Mucosa of rectum (tissue), 2 donors: ENCODE data around the gene EXOSC7.

Experiments used
- H3K27ac ChIP-seq, 2 donors: one replicate each; pipeline ENCODE4 v1.7.0; 2013; ENCODE audit warnings: inconsistent platforms in 2 of 2, low read depth in 2 of 2, low read length in 2 of 2
- H3K27me3 ChIP-seq, 2 donors: one replicate each; pipeline ENCODE4 v1.7.0; 2013; ENCODE audit warnings: low read length in 2 of 2; ENCODE audit not compliant: control insufficient read depth in 2 of 2, insufficient read depth in 2 of 2
- H3K36me3 ChIP-seq, 2 donors: one replicate each; pipeline ENCODE4 v1.7.0; 2013; ENCODE audit warnings: low read length in 2 of 2; ENCODE audit not compliant: control insufficient read depth in 2 of 2, insufficient read depth in 2 of 2
- H3K4me1 ChIP-seq, 2 donors: one replicate each; pipeline ENCODE4 v1.7.0; 2013; ENCODE audit warnings: low read length in 2 of 2, mild to moderate bottlenecking in 1 of 2; ENCODE audit not compliant: control insufficient read depth in 2 of 2, insufficient read depth in 2 of 2
- H3K4me3 ChIP-seq, 2 donors: one replicate each; pipeline ENCODE4 v1.7.0; 2013; ENCODE audit warnings: low read length in 2 of 2
- H3K9ac ChIP-seq, 2 donors: one replicate each; pipeline ENCODE4 v1.7.0; 2013; ENCODE audit warnings: low read length in 2 of 2, low read depth in 1 of 2, mild to moderate bottlenecking in 1 of 2
- H3K9me3 ChIP-seq, 2 donors: one replicate each; pipeline ENCODE4 v1.7.0; 2013; ENCODE audit warnings: low read length in 2 of 2; ENCODE audit not compliant: control insufficient read depth in 2 of 2
- donor health status: healthy.
- donor health status: Normal muscosa, but diverticular disease.

The EXOSC7 gene

GRCh38 chr3:45012577-45012976 is 36.5 kb downstream of the EXOSC7 start:
- H3K9ac ChIP-seq: no peak overlapping the region
- H3K4me3 ChIP-seq: no peak overlapping the region
- no peaks in the 10 kb centered on the region for H3K27me3 ChIP-seq
- H3K36me3 ChIP-seq: peaks cover 19 to 32% of the 10 kb centered on the region in 2 donors
- peaks cover 0 to 9% of the 10 kb centered on the region in 2 donors for H3K4me1 ChIP-seq
- peak overlapping the region; percentile 44 to 75 for H3K27ac ChIP-seq
- H3K9me3 ChIP-seq: no peaks in the 10 kb centered on the region

DNA sequence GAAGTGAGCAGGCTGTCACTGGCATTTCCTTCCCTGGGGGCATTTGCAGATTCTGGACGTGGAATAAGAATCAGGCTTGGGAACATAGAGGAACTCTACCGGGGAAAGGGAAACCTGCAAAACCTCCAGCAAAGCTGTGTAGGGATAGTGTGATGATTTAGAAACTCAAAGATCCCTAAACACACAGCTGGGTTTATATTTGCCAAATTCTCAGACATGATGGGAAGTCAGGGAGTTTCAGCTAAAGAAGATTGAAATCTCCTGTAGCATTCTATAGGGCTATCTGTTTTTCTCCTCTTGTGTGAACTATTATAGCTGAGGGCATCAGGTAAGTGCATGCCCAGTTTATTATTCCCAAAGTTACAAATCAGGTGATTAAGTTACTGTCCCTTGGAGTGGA is 40.9 kb downstream of the EXOSC7 start:
- no peaks in the 10 kb centered on the region for H3K9me3 ChIP-seq
- peaks cover 5 to 21% of the 10 kb centered on the region in 2 donors for H3K36me3 ChIP-seq
- no peak overlapping the region for H3K4me3 ChIP-seq
- peaks cover 3 to 4% of the 10 kb centered on the region in 2 donors for H3K4me1 ChIP-seq
- no peaks in the 10 kb centered on the region for H3K27me3 ChIP-seq
- H3K9ac ChIP-seq: no peak overlapping the region
- no peak overlapping the region for H3K27ac ChIP-seq

DNA sequence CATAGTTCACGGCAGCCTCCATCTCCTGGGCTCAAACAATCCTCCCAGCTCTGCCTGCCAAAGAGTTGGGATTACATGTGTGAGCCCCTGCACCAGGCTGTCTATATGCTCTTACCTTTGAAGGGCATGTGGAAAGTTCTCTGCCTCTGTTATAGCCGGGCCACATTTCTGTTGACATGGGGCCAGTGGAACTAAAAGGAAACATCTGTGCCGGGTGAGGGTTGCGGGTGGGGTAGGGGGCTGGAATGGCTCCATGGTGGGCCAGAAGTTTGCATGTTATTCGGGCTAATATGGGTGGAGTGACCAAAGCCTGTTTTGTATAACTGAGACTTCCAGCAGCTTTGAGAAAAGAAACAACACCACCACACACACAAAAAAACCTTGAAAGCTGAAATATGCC is 41.8 kb downstream of the EXOSC7 start:
- Histone ChIP-seq H3K4me1 (peaks cover 0 to 3% of the 10 kb centered on the region in 2 donors), H3K27me3 (no peaks in the 10 kb centered on the region), H3K9me3 (no peaks in the 10 kb centered on the region), H3K9ac (no peak overlapping the region), H3K4me3 (no peak overlapping the region), H3K36me3 (peaks cover 0 to 13% of the 10 kb centered on the region in 2 donors), H3K27ac (no peak overlapping the region)

DNA sequence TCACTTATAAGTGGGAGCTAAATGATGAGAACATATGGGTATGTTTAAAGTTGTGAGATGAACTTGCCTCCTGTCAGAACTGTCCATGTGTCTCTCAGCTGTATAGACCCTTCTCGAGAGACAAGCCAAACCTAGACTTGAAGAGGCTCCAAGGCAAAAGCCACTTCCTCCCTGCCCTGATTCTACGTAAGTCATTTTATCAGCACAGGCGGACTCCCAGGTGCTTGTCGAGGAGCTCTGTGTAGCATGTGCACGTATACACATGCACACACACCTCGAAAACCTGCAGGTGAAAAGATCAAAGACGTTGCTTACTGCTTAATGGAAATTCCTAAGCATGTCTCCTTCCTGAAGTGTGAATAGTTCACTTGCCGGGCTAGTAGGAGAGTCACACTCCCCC is 44.5 kb downstream of the EXOSC7 start:
- Histone ChIP-seq H3K4me3 (no peak overlapping the region), H3K36me3 (peaks cover 0 to under 1% of the 10 kb centered on the region in 2 donors), H3K9ac (no peak overlapping the region), H3K9me3 (no peaks in the 10 kb centered on the region), H3K27me3 (no peaks in the 10 kb centered on the region), H3K4me1 (peaks cover 6% of the 10 kb centered on the region in 2 donors), H3K27ac (no peak overlapping the region)

GRCh38 chr3:45021524-45022297 is 45.7 kb downstream of the EXOSC7 start:
- no peak overlapping the region for H3K9ac ChIP-seq
- no peaks in the 10 kb centered on the region for H3K9me3 ChIP-seq
- no peak overlapping the region for H3K4me3 ChIP-seq
- H3K4me1 ChIP-seq: peaks cover 7% of the 10 kb centered on the region in 2 donors
- H3K27ac ChIP-seq: peak overlapping the region in 1 of 2 donors; percentile 60
- H3K27me3 ChIP-seq: no peaks in the 10 kb centered on the region
- no peaks in the 10 kb centered on the region for H3K36me3 ChIP-seq

DNA sequence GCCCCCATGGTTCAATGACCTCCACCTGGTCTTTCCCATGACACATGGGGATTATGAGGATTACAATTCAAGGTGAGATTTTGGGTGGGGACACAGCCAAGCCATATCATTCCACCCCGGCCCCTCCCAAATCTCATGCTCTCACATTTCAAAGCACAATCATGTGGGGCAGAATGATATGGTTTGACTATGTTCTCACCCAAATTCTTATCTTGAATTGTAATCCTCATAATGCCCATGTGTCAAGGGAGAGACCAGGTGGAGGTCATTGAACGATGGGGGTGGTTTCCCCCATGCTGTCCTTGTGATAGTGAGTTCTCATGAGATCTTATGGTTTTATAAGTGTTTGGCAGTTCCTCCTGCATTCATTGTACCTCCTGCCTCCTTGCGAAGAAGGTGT is 47.6 kb downstream of the EXOSC7 start:
- Histone ChIP-seq H3K4me3 (no peak overlapping the region), H3K9ac (no peak overlapping the region), H3K27ac (no peak overlapping the region), H3K27me3 (no peaks in the 10 kb centered on the region), H3K9me3 (no peaks in the 10 kb centered on the region), H3K4me1 (peaks cover 7% of the 10 kb centered on the region in 2 donors), H3K36me3 (no peaks in the 10 kb centered on the region)

- Histone ChIP-seq H3K4me3 (no peak overlapping the region), H3K27me3 (no peaks in the 10 kb centered on the region), H3K9me3 (no peaks in the 10 kb centered on the region), H3K9ac (no peak overlapping the region), H3K27ac (peak overlapping the region; percentile 62 to 66), H3K36me3 (no peaks in the 10 kb centered on the region), H3K4me1 (peaks cover 7% of the 10 kb centered on the region in 2 donors)
Measured at GRCh38 chr3:45024542-45025255, 48.7 kb downstream of the EXOSC7 start.

DNA sequence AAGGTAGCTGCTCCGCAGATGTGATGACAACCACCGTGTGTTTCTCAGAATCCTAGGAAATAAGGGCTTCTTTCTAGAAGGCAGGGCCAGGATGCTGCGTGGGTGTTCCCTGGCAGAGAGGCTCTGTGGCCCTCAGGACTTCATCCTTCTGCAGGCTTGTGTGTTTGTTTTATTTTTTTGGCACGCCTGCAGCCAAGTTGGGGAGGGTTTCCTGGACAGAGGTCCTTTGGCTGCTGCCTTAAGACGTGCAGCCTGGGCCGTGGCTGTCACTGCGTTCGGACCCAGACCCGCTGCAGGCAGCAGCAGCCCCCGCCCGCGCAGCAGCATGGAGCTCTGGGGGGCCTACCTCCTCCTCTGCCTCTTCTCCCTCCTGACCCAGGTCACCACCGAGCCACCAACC is 50.0 kb downstream of the EXOSC7 start, which contains the start of gene CLEC3B:
CLEC3B (plus strand) TSS at position 266 of the 400 bp plus-strand sequence; CDS start at position 326, 60 bp downstream.
- Histone ChIP-seq H3K36me3 (no peaks in the 10 kb centered on the region), H3K27ac (peak within 1 kb of the TSS; percentile 62 to 66), H3K9me3 (no peaks in the 10 kb centered on the region), H3K9ac (peak within 1 kb of the TSS; percentile 27 to 40), H3K4me3 (peak within 1 kb of the TSS; percentile 53 to 61), H3K27me3 (no peaks in the 10 kb centered on the region), H3K4me1 (peaks cover 7% of the 10 kb centered on the region in 2 donors)

DNA sequence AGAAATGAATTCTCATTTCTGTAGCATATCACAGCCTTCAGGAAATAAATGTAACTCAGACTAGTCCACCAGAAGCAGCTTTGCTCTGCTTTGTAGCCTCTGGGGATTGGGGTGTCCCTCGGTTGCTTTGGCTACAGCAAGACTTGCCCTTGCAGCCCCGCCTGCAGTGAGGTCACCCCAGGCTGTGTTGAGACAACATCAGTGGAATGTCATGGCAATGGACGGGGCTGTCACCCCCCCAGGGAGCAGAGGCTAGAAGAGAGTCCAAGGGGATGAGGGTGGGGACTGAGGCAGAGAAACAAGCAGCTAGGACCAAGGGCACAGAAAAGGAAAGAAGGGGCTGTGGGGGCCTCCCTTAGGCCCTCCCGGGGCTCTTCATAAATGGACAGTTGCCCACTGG is 50.9 kb downstream of the EXOSC7 start:
- H3K9ac ChIP-seq: no peak overlapping the region
- H3K27ac ChIP-seq: peak overlapping the region; percentile 53 to 66
- peak overlapping the region; percentile 53 to 61 for H3K4me3 ChIP-seq
- H3K27me3 ChIP-seq: no peaks in the 10 kb centered on the region
- no peaks in the 10 kb centered on the region for H3K9me3 ChIP-seq
- H3K4me1 ChIP-seq: peaks cover 4 to 7% of the 10 kb centered on the region in 2 donors
- no peaks in the 10 kb centered on the region for H3K36me3 ChIP-seq

- no peaks in the 10 kb centered on the region for H3K9me3 ChIP-seq
- no peak overlapping the region for H3K9ac ChIP-seq
- H3K4me3 ChIP-seq: peak overlapping the region in 1 of 2 donors; percentile 61
- no peaks in the 10 kb centered on the region for H3K36me3 ChIP-seq
- no peaks in the 10 kb centered on the region for H3K27me3 ChIP-seq
- H3K27ac ChIP-seq: peak overlapping the region; percentile 53 to 66
- peaks cover 4 to 7% of the 10 kb centered on the region in 2 donors for H3K4me1 ChIP-seq
Measured at GRCh38 chr3:45027441-45027840, 51.4 kb downstream of the EXOSC7 start.
